T-helper 2 cell treated with Interferon-gamma antibody and Interleukin-4, amounts not matched to agents 100 ng/mL and 5 ng/mL, for 36 hours (primary cell): ENCODE data around the gene KRT86. TPM values are rescaled to one million over a fixed set of nuclear protein-coding genes. Genes with fewer than 3 reads are reported as not detected.

ENCODE experiments used
- intact Hi-C: fragments of 100-400 bp; cut with micrococcal nuclease; formaldehyde crosslinking; loops from one replicate; pipeline ENCODE4 v1.15.1; 2023
- total RNA-seq: library from RNA; stranded (reverse); gene quantifications from 2 replicates; pipeline ENCODE4 v1.2.3, GENCODE V29; 2022

Gene KRT86
- total RNA-seq, 1 donor from 2014 or later = 0.48 TPM

GRCh38 chr12:52351196-52352059 is 77.0 kb downstream of the KRT86 start:
- intact Hi-C loops = no loop called here

- intact Hi-C loops = no loop called here
Measured at GRCh38 chr12:52352951-52353350, 78.5 kb downstream of the KRT86 start.

GRCh38 chr12:52353766-52354165 is 79.3 kb downstream of the KRT86 start:
- intact Hi-C loops = no loop called here

GRCh38 chr12:52354200-52354599 is 79.8 kb downstream of the KRT86 start:
- intact Hi-C loops = no loop called here

- intact Hi-C loops = no loop called here
Measured at GRCh38 chr12:52355176-52355575, 80.7 kb downstream of the KRT86 start.

- intact Hi-C loops = no loop called here
Measured at GRCh38 chr12:52356031-52356761, 81.8 kb downstream of the KRT86 start.

GRCh38 chr12:52356762-52357580 is 82.5 kb downstream of the KRT86 start:
- intact Hi-C loops = no loop called here

Other genes with a start within 250 kb of the KRT86 start
- 4.4 and 6.4 TPM in 2 replicates for gene NR4A1, start 223.2 kb upstream of the KRT86 start, total RNA-seq
- 34.9 and 38.4 TPM in 2 replicates for gene ATG101, start 204.7 kb upstream of the KRT86 start, total RNA-seq
- not detected in 2 replicates for gene SMIM41, start 194.9 kb upstream of the KRT86 start, total RNA-seq
- not detected in 2 replicates for gene KRT80, start 82.6 kb upstream of the KRT86 start, total RNA-seq
- gene KRT7, start 41.4 kb upstream of the KRT86 start, total RNA-seq = 5.3 and 8.3 TPM in 2 replicates
- gene KRT81, start 16.9 kb downstream of the KRT86 start, total RNA-seq = 0.11 TPM in 1 of 2 replicates, not detected in the other
- not detected in 2 replicates for gene KRT83, start 46.8 kb downstream of the KRT86 start, total RNA-seq
- not detected in 2 replicates for gene KRT85, start 92.8 kb downstream of the KRT86 start, total RNA-seq
- gene KRT84, start 111.0 kb downstream of the KRT86 start, total RNA-seq = not detected in 2 replicates
- not detected in 2 replicates for gene KRT82, start 131.7 kb downstream of the KRT86 start, total RNA-seq
- gene KRT75, start 159.7 kb downstream of the KRT86 start, total RNA-seq = not detected in 2 replicates
- not detected in 2 replicates for gene KRT6B, start 177.5 kb downstream of the KRT86 start, total RNA-seq
- not detected in 2 replicates for gene KRT6C, start 199.2 kb downstream of the KRT86 start, total RNA-seq
- gene KRT6A, start 218.6 kb downstream of the KRT86 start, total RNA-seq = not detected in 2 replicates
- not detected in 2 replicates for gene KRT5, start 245.7 kb downstream of the KRT86 start, total RNA-seq